CD14-positive monocyte (primary cell): Measurements from ENCODE around the gene LDHB. TPM values are rescaled to one million over a fixed set of nuclear protein-coding genes. Genes with fewer than 3 reads are reported as not detected.
"Not testable (repeated sequence)": the region's sequence is repeated elsewhere in the genome, so short reads cannot be mapped to it uniquely, and the experiment has no call there.

ENCODE experiments used
- DNase-seq, 3 donors: peaks; one replicate each; pipeline ENCODE4 v3.0.0-alpha.2; 2011 to 2022
- H2AFZ ChIP-seq: 2 replicates; pipeline ENCODE4 v1.6.0; 2012; ENCODE audit warnings: mild to moderate bottlenecking, low read depth, low read length, inconsistent platforms; ENCODE audit not compliant: insufficient read depth, poor library complexity, severe bottlenecking
- H3K27ac ChIP-seq, 2 donors: 1 replicate in 1 of 2; 2 replicates in 1 of 2; pipeline ENCODE4 v1.5.1; 2012 to 2013; ENCODE audit warnings: low read length in 2 of 2, control low read depth in 1 of 2, inconsistent platforms in 1 of 2, low read depth in 1 of 2, mild to moderate bottlenecking in 1 of 2
- H3K27me3 ChIP-seq, 2 donors: one replicate each; pipeline versions ENCODE4 v1.6.0 to v1.6.1; 2011 to 2013; ENCODE audit warnings: low read length in 2 of 2; ENCODE audit not compliant: control insufficient read depth in 2 of 2, insufficient read depth in 2 of 2
- H3K36me3 ChIP-seq, 2 donors: replicated peaks in 1 of 2; 1 replicate in 1 of 2; 2 replicates in 1 of 2; pipeline versions ENCODE4 v1.5.1 to v1.6.1; 2012 to 2013; ENCODE audit warnings: low read length in 2 of 2, control low read depth in 1 of 2, inconsistent platforms in 1 of 2, mild to moderate bottlenecking in 1 of 2; ENCODE audit not compliant: insufficient read depth in 2 of 2, control insufficient read depth in 1 of 2
- H3K4me1 ChIP-seq, 2 donors: 1 replicate in 1 of 2; 2 replicates in 1 of 2; pipeline versions ENCODE4 v1.5.1 to v1.6.1; 2012 to 2013; ENCODE audit warnings: low read length in 2 of 2, control low read depth in 1 of 2, inconsistent platforms in 1 of 2, mild to moderate bottlenecking in 1 of 2, moderate library complexity in 1 of 2; ENCODE audit not compliant: insufficient read depth in 2 of 2, control insufficient read depth in 1 of 2
- H3K4me2 ChIP-seq: replicated peaks from 2 replicates; pipeline ENCODE3; 2012; ENCODE audit warnings: low read length, moderate library complexity, mild to moderate bottlenecking; ENCODE audit not compliant: poor library complexity, severe bottlenecking; ENCODE audit errors: extremely low read depth
- H3K4me3 ChIP-seq, 3 experiments: fragments of 200-600 bp in 1 of 3; sonication (generic) in 1 of 3; replicated peaks in 1 of 3; 1 replicate in 2 of 3; 2 replicates in 1 of 3; pipeline ENCODE4 v1.5.1; 2011 to 2013; ENCODE audit warnings: low read length in 3 of 3, mild to moderate bottlenecking in 3 of 3, control low read depth in 2 of 3, low read depth in 2 of 3, inconsistent platforms in 1 of 3, moderate library complexity in 1 of 3
- H3K79me2 ChIP-seq: 2 replicates; pipeline ENCODE4 v1.6.0; 2012; ENCODE audit warnings: mild to moderate bottlenecking, control low read depth, inconsistent platforms, low read length, moderate library complexity; ENCODE audit not compliant: insufficient read depth
- H3K9ac ChIP-seq: 2 replicates; pipeline ENCODE4 v1.6.0; 2017; ENCODE audit warnings: low read length, mild to moderate bottlenecking; ENCODE audit not compliant: insufficient read depth, poor library complexity, severe bottlenecking
- H3K9me3 ChIP-seq, 2 donors: replicated peaks in 1 of 2; 1 replicate in 1 of 2; 2 replicates in 1 of 2; pipeline versions ENCODE4 v1.5.1 to v1.6.1; 2012 to 2013; ENCODE audit warnings: low read length in 2 of 2, control low read depth in 1 of 2; ENCODE audit not compliant: control insufficient read depth in 1 of 2, insufficient read depth in 1 of 2
- H4K20me1 ChIP-seq: 2 replicates; pipeline ENCODE4 v1.6.0; 2012; ENCODE audit warnings: mild to moderate bottlenecking, low read length, control low read depth, moderate library complexity; ENCODE audit not compliant: insufficient read depth
- H3K27ac Mint-ChIP-seq, 7 donors: one replicate each; pipeline ENCODE4 v1.8.0; 2020; ENCODE audit warnings: mild to moderate bottlenecking in 7 of 7, mixed read lengths in 7 of 7, moderate library complexity in 6 of 7, inconsistent platforms in 2 of 7
- H3K27me3 Mint-ChIP-seq, 3 donors: one replicate each; pipeline ENCODE4 v1.8.0; 2021 to 2022; ENCODE audit warnings: low read depth in 3 of 3, mild to moderate bottlenecking in 3 of 3, mixed read lengths in 3 of 3, moderate library complexity in 3 of 3, inconsistent platforms in 1 of 3
- H3K36me3 Mint-ChIP-seq, 2 donors: one replicate each; pipeline ENCODE4 v1.8.0; 2020; ENCODE audit warnings: mixed read lengths in 2 of 2, inconsistent platforms in 1 of 2, mild to moderate bottlenecking in 1 of 2
- H3K4me1 Mint-ChIP-seq: one replicate; pipeline ENCODE4 v1.8.0; 2020; ENCODE audit warnings: mild to moderate bottlenecking, mixed read lengths
- H3K4me3 Mint-ChIP-seq, 2 donors: one replicate each; pipeline ENCODE4 v1.8.0; 2020; ENCODE audit warnings: mild to moderate bottlenecking in 2 of 2, mixed read lengths in 2 of 2, moderate library complexity in 1 of 2
- H3K9me3 Mint-ChIP-seq, 7 donors: one replicate each; pipeline ENCODE4 v1.8.0; 2020 to 2022; ENCODE audit warnings: mixed read lengths in 7 of 7, mild to moderate bottlenecking in 6 of 7, moderate library complexity in 6 of 7, inconsistent platforms in 2 of 7
- WGBS: methylation state at CpG from one replicate; pipeline ENCODE4 v1.1.5; 2013; ENCODE audit warnings: missing lambda C conversion rate; ENCODE audit not compliant: insufficient coverage; 5-methylcytosine and 5-hydroxymethylcytosine counted together
- intact Hi-C, 2 donors: fragments of 100-400 bp; cut with micrococcal nuclease; formaldehyde crosslinking; loops; one replicate each; pipeline versions ENCODE4 v1.15.0 to v1.15.1; 2023
- polyA plus RNA-seq, 3 donors: library from polyadenylated mRNA; depleted of rRNA in 1 of 3; unstranded in 2 of 3; stranded (reverse) in 1 of 3; fragments of 300-500 nt in 2 of 3; fragments of >200 nt in 1 of 3; fragmentation: Illumina TruSeq in 2 of 3; gene quantifications; 1 replicate in 2 of 3; 2 replicates in 1 of 3; pipeline ENCODE4 v1.2.3, GENCODE V29; 2012 to 2021
- TF ChIP-seq, protein P1 (sequence below): fragments of 200-600 bp; IDR thresholded peaks from one replicate; pipeline ENCODE4 v1.8.0; 2022; ENCODE audit warnings: antibody characterized with exemption, mild to moderate bottlenecking

The LDHB gene
- polyA plus RNA-seq, 3 donors: 49.6 to 148 (median 121) TPM

DNA sequence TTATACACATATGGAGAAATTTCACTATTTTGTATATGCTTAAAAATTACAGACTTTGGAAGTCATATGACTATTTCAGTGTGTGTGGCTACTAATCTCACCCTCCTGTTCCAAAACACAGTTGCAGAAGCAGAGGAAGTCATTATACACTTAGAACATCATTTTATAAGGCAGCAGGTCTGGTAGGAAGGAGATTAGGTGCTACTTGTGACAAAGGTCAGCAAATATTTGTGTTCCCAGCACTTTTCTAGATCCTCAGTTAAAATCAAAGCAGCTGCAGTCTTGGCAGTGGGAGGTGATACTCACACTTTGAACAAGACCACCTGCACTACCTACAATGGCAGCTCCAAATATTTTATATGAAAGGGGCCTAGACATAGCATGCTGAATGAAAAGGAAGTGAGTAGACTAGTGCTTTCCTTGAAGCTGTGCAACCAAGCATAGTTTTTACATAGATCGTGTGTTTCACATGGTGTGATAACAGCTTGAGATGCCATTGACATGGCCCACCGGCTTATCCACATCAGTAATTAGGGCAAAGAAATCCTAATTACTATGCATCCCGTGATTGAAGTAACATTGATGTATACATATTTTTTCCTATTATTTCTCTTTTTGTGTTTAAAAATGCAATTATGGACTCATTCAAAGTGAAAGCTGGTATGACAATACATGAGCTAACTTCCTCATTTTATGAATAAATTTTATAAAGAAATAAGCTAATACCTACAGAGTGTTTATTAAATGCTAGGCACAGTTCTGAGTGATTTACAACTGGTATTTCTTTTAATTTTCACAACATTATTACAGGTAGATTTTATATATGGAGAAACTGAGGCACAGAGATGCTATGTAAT lies 58.3 kb downstream of the LDHB start:
- no peak overlapping the region for H3K9ac ChIP-seq
- TF ChIP-seq, protein P1, sequence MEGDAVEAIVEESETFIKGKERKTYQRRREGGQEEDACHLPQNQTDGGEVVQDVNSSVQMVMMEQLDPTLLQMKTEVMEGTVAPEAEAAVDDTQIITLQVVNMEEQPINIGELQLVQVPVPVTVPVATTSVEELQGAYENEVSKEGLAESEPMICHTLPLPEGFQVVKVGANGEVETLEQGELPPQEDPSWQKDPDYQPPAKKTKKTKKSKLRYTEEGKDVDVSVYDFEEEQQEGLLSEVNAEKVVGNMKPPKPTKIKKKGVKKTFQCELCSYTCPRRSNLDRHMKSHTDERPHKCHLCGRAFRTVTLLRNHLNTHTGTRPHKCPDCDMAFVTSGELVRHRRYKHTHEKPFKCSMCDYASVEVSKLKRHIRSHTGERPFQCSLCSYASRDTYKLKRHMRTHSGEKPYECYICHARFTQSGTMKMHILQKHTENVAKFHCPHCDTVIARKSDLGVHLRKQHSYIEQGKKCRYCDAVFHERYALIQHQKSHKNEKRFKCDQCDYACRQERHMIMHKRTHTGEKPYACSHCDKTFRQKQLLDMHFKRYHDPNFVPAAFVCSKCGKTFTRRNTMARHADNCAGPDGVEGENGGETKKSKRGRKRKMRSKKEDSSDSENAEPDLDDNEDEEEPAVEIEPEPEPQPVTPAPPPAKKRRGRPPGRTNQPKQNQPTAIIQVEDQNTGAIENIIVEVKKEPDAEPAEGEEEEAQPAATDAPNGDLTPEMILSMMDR: no peak
- WGBS: no CpG with 5 or more reads among the region's 3 CpGs
- no peaks in the 10 kb centered on the region for H3K79me2 ChIP-seq
- intact Hi-C loops: no loop called here
- Mint-ChIP-seq H3K27ac (no peak overlapping the region), H3K9me3 (peaks cover 0 to 4% (median 0%) of the 10 kb centered on the region in 7 donors), H3K36me3 (no peaks in the 10 kb centered on the region), H3K4me1 (peaks cover 6% of the 10 kb centered on the region), H3K4me3 (no peak overlapping the region), H3K27me3 (peaks cover 0 to 2% (median 0%) of the 10 kb centered on the region in 3 donors)
- H2AFZ ChIP-seq: no peak overlapping the region
- H3K4me3 ChIP-seq: no peak overlapping the region
- H3K4me1 ChIP-seq: no peaks in the 10 kb centered on the region
- no peaks in the 10 kb centered on the region for H3K9me3 ChIP-seq
- H4K20me1 ChIP-seq: no peaks in the 10 kb centered on the region
- no peak overlapping the region for H3K4me2 ChIP-seq
- DNase-seq: no peak
- no peaks in the 10 kb centered on the region for H3K36me3 ChIP-seq
- H3K27ac ChIP-seq: no peak overlapping the region
- no peaks in the 10 kb centered on the region for H3K27me3 ChIP-seq

- H3K9ac ChIP-seq: no peak overlapping the region
- H3K36me3 ChIP-seq: no peaks in the 10 kb centered on the region
- H3K4me3 ChIP-seq: no peak overlapping the region
- no peaks in the 10 kb centered on the region for H3K27me3 ChIP-seq
- H3K79me2 ChIP-seq: no peaks in the 10 kb centered on the region
- WGBS: no CpG with 5 or more reads among the region's 4 CpGs
- H3K4me1 Mint-ChIP-seq: peaks cover 6% of the 10 kb centered on the region
- no peak overlapping the region for H3K27ac Mint-ChIP-seq
- H3K36me3 Mint-ChIP-seq: no peaks in the 10 kb centered on the region
- no peaks in the 10 kb centered on the region for H3K9me3 ChIP-seq
- no peak for DNase-seq
- H3K4me1 ChIP-seq: no peaks in the 10 kb centered on the region
- H3K4me2 ChIP-seq: no peak overlapping the region
- no peaks in the 10 kb centered on the region for H4K20me1 ChIP-seq
- peaks cover 0 to 4% (median 2%) of the 10 kb centered on the region in 7 donors for H3K9me3 Mint-ChIP-seq
- no peak overlapping the region for H3K27ac ChIP-seq
- intact Hi-C loops: no loop called here
- H2AFZ ChIP-seq: no peak overlapping the region
- TF ChIP-seq, protein P1: no peak
- H3K27me3 Mint-ChIP-seq: peaks cover 0 to 2% (median 0%) of the 10 kb centered on the region in 3 donors
- H3K4me3 Mint-ChIP-seq: no peak overlapping the region
Measured at GRCh38 chr12:21598651-21599050, 59.0 kb downstream of the LDHB start.

DNA sequence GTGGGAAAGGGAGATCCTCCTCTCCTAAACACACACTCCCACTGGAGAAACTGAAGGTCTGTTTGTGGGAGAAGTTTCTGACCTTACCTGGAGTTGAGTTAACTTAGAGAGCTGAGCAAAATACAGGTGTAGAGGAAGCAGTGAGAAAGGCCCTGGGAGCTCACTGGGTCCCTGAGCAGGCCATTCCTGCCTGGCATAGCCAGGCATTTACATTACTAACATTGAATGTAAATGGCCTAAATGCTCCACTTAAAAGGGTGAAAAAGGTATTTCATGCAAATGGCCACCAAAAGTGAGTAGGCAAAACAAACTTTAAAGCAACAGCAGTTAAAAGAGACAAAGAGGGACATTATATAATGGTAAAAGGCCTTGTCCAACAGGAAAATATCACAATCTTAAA lies 62.3 kb downstream of the LDHB start:
- peaks cover 6 to 26% (median 15%) of the 10 kb centered on the region in 7 donors for H3K9me3 Mint-ChIP-seq
- H3K9ac ChIP-seq, H3K27me3 Mint-ChIP-seq, H3K4me3 Mint-ChIP-seq, intact Hi-C loops, H3K4me1 ChIP-seq, H3K27ac ChIP-seq, H3K36me3 Mint-ChIP-seq, H3K4me1 Mint-ChIP-seq, H2AFZ ChIP-seq, H3K79me2 ChIP-seq, H3K27me3 ChIP-seq, H3K36me3 ChIP-seq, H3K4me2 ChIP-seq, DNase-seq, H3K4me3 ChIP-seq, H3K27ac Mint-ChIP-seq, H3K9me3 ChIP-seq, H4K20me1 ChIP-seq: not testable (repeated sequence)
